A673 (cell line): Measurements from ENCODE around the gene CHSY3. TPM values are rescaled to one million over a fixed set of nuclear protein-coding genes. Genes with fewer than 3 reads are reported as not detected.
A peak's percentile ranks its signal among the peaks of the same experiment; 100 is the strongest.

ENCODE experiments used
- BruUV-seq: library from RNA; stranded (reverse); fragments of 400-500 nt; replicated peaks from 2 replicates; lab custom pipeline; 2021; lab: Mats Ljungman, UMichigan
- CTCF ChIA-PET: fragments of 300-600 bp; sonication (Branson Sonifier 250); formaldehyde crosslinking; loops from one replicate; lab custom pipeline; 2022; ENCODE audit warnings: antibody characterized with exemption; lab: Charles Lee
- POLR2A ChIA-PET: fragments of 300-600 bp; sonication (Branson Sonifier 250); formaldehyde crosslinking; loops from one replicate; lab custom pipeline; 2022; ENCODE audit warnings: antibody characterized with exemption; ENCODE audit not compliant: low non-redundant PET; lab: Charles Lee
- DNase-seq: peaks from one replicate; pipeline ENCODE4 v3.0.0-alpha.2; 2015; ENCODE audit warnings: low spot score
- H3K27ac ChIP-seq: fragments of 200-600 bp; sonication (generic); 2 replicates; pipeline ENCODE4 v1.5.1; 2016; ENCODE audit warnings: mixed run types, low read depth, mild to moderate bottlenecking, mixed read lengths, antibody characterized with exemption, low read length; ENCODE audit not compliant: poor library complexity, severe bottlenecking
- H3K27me3 ChIP-seq: fragments of 200-600 bp; sonication (generic); replicated peaks from 2 replicates; pipeline ENCODE4 v1.6.1; 2017; ENCODE audit warnings: mixed run types, low read depth, mild to moderate bottlenecking, mixed read lengths, antibody characterized with exemption, low read length; ENCODE audit not compliant: insufficient read depth, poor library complexity
- H3K36me3 ChIP-seq: fragments of 200-600 bp; sonication (generic); 2 replicates; pipeline ENCODE4 v1.6.1; 2016; ENCODE audit warnings: mixed run types, mild to moderate bottlenecking, mixed read lengths, antibody characterized with exemption, low read length; ENCODE audit not compliant: insufficient read depth, poor library complexity, severe bottlenecking
- H3K4me1 ChIP-seq: fragments of 200-600 bp; sonication (generic); 2 replicates; pipeline ENCODE4 v1.6.1; 2017; ENCODE audit warnings: mixed run types, mild to moderate bottlenecking, mixed read lengths, antibody characterized with exemption, low read length; ENCODE audit not compliant: insufficient read depth, poor library complexity, severe bottlenecking
- H3K4me3 ChIP-seq: fragments of 200-600 bp; sonication (generic); 2 replicates; pipeline ENCODE4 v1.5.1; 2016; ENCODE audit warnings: low read depth, mixed run types, mild to moderate bottlenecking, mixed read lengths, low read length; ENCODE audit not compliant: poor library complexity, severe bottlenecking
- H3K9me3 ChIP-seq: fragments of 200-600 bp; sonication (generic); 2 replicates; pipeline ENCODE4 v1.6.1; 2016; ENCODE audit warnings: mixed run types, low read depth, mild to moderate bottlenecking, mixed read lengths, antibody characterized with exemption, low read length; ENCODE audit not compliant: poor library complexity, severe bottlenecking
- CTCF ChIP-seq: fragments of 300-800, 200-600 bp; sonication (generic); conservative IDR thresholded peaks from 2 replicates; pipeline ENCODE4 v1.5.1; 2017; ENCODE audit warnings: low read depth, mild to moderate bottlenecking, antibody characterized with exemption, low read length, moderate library complexity, mixed read lengths
- EZH2 ChIP-seq: fragments of 200-600 bp; sonication (generic); IDR thresholded peaks from 2 replicates; pipeline ENCODE4 v1.6.1; 2017; ENCODE audit warnings: borderline replicate concordance, low read depth, mild to moderate bottlenecking, mixed read lengths, antibody characterized with exemption, low read length; ENCODE audit not compliant: poor library complexity, severe bottlenecking
- intact Hi-C: fragments of 100-400 bp; cut with micrococcal nuclease; formaldehyde crosslinking; loops from one replicate; pipeline ENCODE4 v1.10.0; 2022; ENCODE audit not compliant: unreplicated experiment
- total RNA-seq: library from RNA; stranded (reverse); gene quantifications from 2 replicates; pipeline ENCODE4 v1.2.3, GENCODE V29; 2021

CHSY3 gene
- total RNA-seq, 1 experiment from 2014 or later: not detected

GRCh38 chr5:130104895-130105688, 200.8 kb downstream of the CHSY3 start:
- Histone ChIP-seq H3K4me3 (no peak overlapping the region), H3K36me3 (no peaks in the 10 kb centered on the region), H3K27ac (no peak overlapping the region), H3K27me3 (no peaks in the 10 kb centered on the region), H3K4me1 (no peaks in the 10 kb centered on the region), H3K9me3 (no peaks in the 10 kb centered on the region)
- ChIA-PET POLR2A (no interaction called here), CTCF (no interaction called here)
- no peak for DNase-seq
- BruUV-seq: no TSS peak
- intact Hi-C loops: loop anchor here (5.0 to 10.0 kb wide), 3 partner anchors 620 to 1002 kb away; no protein-coding TSS in a partner anchor
- TF ChIP-seq EZH2: no peak
- no peak for TF ChIP-seq CTCF

GRCh38 chr5:130106480-130106879, 202.2 kb downstream of the CHSY3 start:
- no peaks in the 10 kb centered on the region for H3K9me3 ChIP-seq
- DNase-seq: no peak
- BruUV-seq: no TSS peak
- H3K4me1 ChIP-seq: no peaks in the 10 kb centered on the region
- TF ChIP-seq EZH2 (no peak), CTCF (no peak)
- ChIA-PET CTCF (no interaction called here), POLR2A (no interaction called here)
- H3K27ac ChIP-seq: no peak overlapping the region
- H3K27me3 ChIP-seq: peaks cover 2% of the 10 kb centered on the region
- no peak overlapping the region for H3K4me3 ChIP-seq
- intact Hi-C loops: loop anchor here (5.0 to 10.0 kb wide), 3 partner anchors 618 to 1001 kb away; no protein-coding TSS in a partner anchor
- H3K36me3 ChIP-seq: no peaks in the 10 kb centered on the region

- H3K27me3 ChIP-seq: peaks cover 25% of the 10 kb centered on the region
- POLR2A ChIA-PET: no interaction called here
- intact Hi-C loops: loop anchor here (5.0 to 10.0 kb wide), 3 partner anchors 616 to 998 kb away; no protein-coding TSS in a partner anchor
- H3K4me3 ChIP-seq: no peak overlapping the region
- no TSS peak for BruUV-seq
- CTCF ChIA-PET: no interaction called here
- H3K27ac ChIP-seq: no peak overlapping the region
- H3K36me3 ChIP-seq: no peaks in the 10 kb centered on the region
- H3K4me1 ChIP-seq: no peaks in the 10 kb centered on the region
- H3K9me3 ChIP-seq: no peaks in the 10 kb centered on the region
- DNase-seq: peak; percentile 40
- no peak for TF ChIP-seq EZH2
- TF ChIP-seq CTCF: peak; percentile 66
Measured at GRCh38 chr5:130109152-130109551, 204.9 kb downstream of the CHSY3 start.
